Measurements from ENCODE around the gene APCDD1L. TPM values are rescaled to one million over a fixed set of nuclear protein-coding genes. Genes with fewer than 3 reads are reported as not detected.

The APCDD1L gene
- total RNA-seq, 1 donor from 2014 or later = 16.4 TPM

- H3K4me1 Mint-ChIP-seq (ENCODE audit: low read depth, unreplicated experiment) = peaks cover 11% of the 10 kb centered on the region
- Histone ChIP-seq H4K20me1 (ENCODE audit: insufficient read depth, low read length) (peaks cover 53% of the 10 kb centered on the region), H3K4me1 (ENCODE audit: insufficient read depth, low read length) (no peaks in the 10 kb centered on the region), H3K27me3 (ENCODE audit: insufficient read depth, low read length) (no peaks in the 10 kb centered on the region), H3K36me3 (ENCODE audit: insufficient read depth, low read length) (peaks cover 8% of the 10 kb centered on the region), H3K27ac (ENCODE audit: low read depth, low read length) (no peak overlapping the region), H3K9me3 (ENCODE audit: insufficient read depth, low read depth, low read length) (no peaks in the 10 kb centered on the region), H3K4me3 (ENCODE audit: insufficient read depth, low read depth, low read length) (no peak overlapping the region), H3K4me2 (ENCODE audit: low read length) (no peak overlapping the region), H2AFZ (ENCODE audit: low read depth, low read length) (no peak overlapping the region), H3K9ac (ENCODE audit: low read length) (no peak overlapping the region), H3K79me2 (ENCODE audit: insufficient read depth, low read length) (peaks cover 79% of the 10 kb centered on the region)
- no peak overlapping the region for H3K27ac Mint-ChIP-seq (ENCODE audit: unreplicated experiment)
- H3K4me3 Mint-ChIP-seq (ENCODE audit: unreplicated experiment) = no peak overlapping the region
- H3K9me3 Mint-ChIP-seq (ENCODE audit: unreplicated experiment) = no peaks in the 10 kb centered on the region
- H3K27me3 Mint-ChIP-seq (ENCODE audit: low read depth, unreplicated experiment) = no peaks in the 10 kb centered on the region
- DNase-seq (ENCODE audit: low read depth) (no peak), FAIRE-seq (no peak)
- H3K36me3 Mint-ChIP-seq (ENCODE audit: low read depth, unreplicated experiment) = peaks cover 16% of the 10 kb centered on the region
- TF ChIP-seq CTCF (IDR thresholded peaks at IDR 0.05; ENCODE audit: insufficient read depth, low read depth, low read length) (no peak), EZH2 (IDR thresholded peaks at IDR 0.05; ENCODE audit: insufficient read depth, low read length) (no peak)
Measured at GRCh38 chr20:58440021-58440767, 75.0 kb downstream of the APCDD1L start.

GRCh38 chr20:58438970-58439808 lies 76.0 kb downstream of the APCDD1L start:
- Mint-ChIP-seq H3K36me3 (ENCODE audit: low read depth, unreplicated experiment) (peaks cover 14% of the 10 kb centered on the region), H3K27me3 (ENCODE audit: low read depth, unreplicated experiment) (no peaks in the 10 kb centered on the region), H3K27ac (ENCODE audit: unreplicated experiment) (no peak overlapping the region), H3K4me1 (ENCODE audit: low read depth, unreplicated experiment) (peaks cover 12% of the 10 kb centered on the region), H3K4me3 (ENCODE audit: unreplicated experiment) (no peak overlapping the region), H3K9me3 (ENCODE audit: unreplicated experiment) (no peaks in the 10 kb centered on the region)
- Histone ChIP-seq H3K4me1 (ENCODE audit: insufficient read depth, low read length) (no peaks in the 10 kb centered on the region), H3K4me3 (ENCODE audit: insufficient read depth, low read depth, low read length) (no peak overlapping the region), H3K4me2 (ENCODE audit: low read length) (no peak overlapping the region), H3K27ac (ENCODE audit: low read depth, low read length) (no peak overlapping the region), H3K79me2 (ENCODE audit: insufficient read depth, low read length) (peaks cover 89% of the 10 kb centered on the region), H4K20me1 (ENCODE audit: insufficient read depth, low read length) (peaks cover 56% of the 10 kb centered on the region), H3K36me3 (ENCODE audit: insufficient read depth, low read length) (peaks cover 4% of the 10 kb centered on the region), H3K27me3 (ENCODE audit: insufficient read depth, low read length) (no peaks in the 10 kb centered on the region), H3K9ac (ENCODE audit: low read length) (no peak overlapping the region), H2AFZ (ENCODE audit: low read depth, low read length) (no peak overlapping the region), H3K9me3 (ENCODE audit: insufficient read depth, low read depth, low read length) (no peaks in the 10 kb centered on the region)
- no peak for DNase-seq (ENCODE audit: low read depth)
- no peak for FAIRE-seq
- TF ChIP-seq EZH2 (IDR thresholded peaks at IDR 0.05; ENCODE audit: insufficient read depth, low read length) = no peak
- TF ChIP-seq CTCF (IDR thresholded peaks at IDR 0.05; ENCODE audit: insufficient read depth, low read depth, low read length) = no peak
